ENCODE measurements around the gene RADIL.

The RADIL gene

GRCh38 chr7:4775250-4775847 lies 108.2 kb downstream of the RADIL start, which contains the start of gene AP5Z1:
TSS of gene AP5Z1 (plus strand) at chr7:4775623. CDS start at chr7:4775716, 93 bp downstream.
- Histone ChIP-seq H3K36me3 (ENCODE audit: control insufficient read depth in 2 of 2, insufficient read depth in 2 of 2, low read length in 2 of 2) (peaks cover 0 to 4% of the 10 kb centered on the region in 2 donors), H3K4me1 (ENCODE audit: control insufficient read depth in 2 of 2, insufficient read depth in 2 of 2, low read length in 2 of 2) (peaks cover 8 to 16% of the 10 kb centered on the region in 2 donors), H3K27ac (ENCODE audit: low read depth in 2 of 2, low read length in 2 of 2) (peak within 1 kb of the TSS; percentile 92 to 95)

DNA sequence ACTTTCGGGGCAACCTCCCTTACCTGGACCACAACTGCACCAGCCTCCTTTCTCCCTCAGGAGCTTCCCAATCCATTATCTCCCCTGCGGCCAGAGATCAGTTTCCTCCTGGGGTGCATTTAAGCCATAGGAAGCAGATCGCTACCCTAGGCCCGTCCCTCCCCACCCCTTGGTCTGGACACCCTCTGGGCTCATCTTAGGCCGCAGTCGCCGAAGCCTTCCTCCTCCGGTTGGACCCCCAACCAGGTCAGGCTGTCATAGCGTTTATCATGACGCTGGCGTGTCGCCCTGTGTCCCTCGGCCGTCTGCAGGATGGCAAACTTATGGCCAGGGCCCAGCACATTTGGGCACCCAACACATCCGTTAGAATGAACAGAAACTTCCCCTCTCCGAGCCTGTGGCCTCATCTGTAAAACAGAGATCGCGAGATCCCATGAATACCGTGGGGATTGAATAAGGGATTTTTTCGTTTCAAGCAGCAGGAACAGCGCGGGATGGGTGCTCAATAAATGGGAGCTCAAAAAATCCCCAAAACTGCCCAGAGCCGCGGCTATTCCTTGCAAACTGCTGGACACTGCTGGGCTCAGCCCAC lies 108.8 kb downstream of the RADIL start:
- Histone ChIP-seq H3K27me3 (ENCODE audit: control insufficient read depth in 2 of 2, insufficient read depth in 2 of 2, low read length in 2 of 2) (no peaks in the 10 kb centered on the region), H3K4me3 (ENCODE audit: low read length in 2 of 2) (peak overlapping the region; percentile 97 to 98), H3K9ac (ENCODE audit: low read depth in 1 of 2, low read length in 2 of 2) (peak overlapping the region; percentile 93 to 95), H3K27ac (ENCODE audit: low read depth in 2 of 2, low read length in 2 of 2) (peak overlapping the region; percentile 92 to 95), H3K9me3 (ENCODE audit: control insufficient read depth in 2 of 2, low read length in 2 of 2) (no peaks in the 10 kb centered on the region), H3K4me1 (ENCODE audit: control insufficient read depth in 2 of 2, insufficient read depth in 2 of 2, low read length in 2 of 2) (peaks cover 8 to 16% of the 10 kb centered on the region in 2 donors), H3K36me3 (ENCODE audit: control insufficient read depth in 2 of 2, insufficient read depth in 2 of 2, low read length in 2 of 2) (peaks cover 0 to 4% of the 10 kb centered on the region in 2 donors)

More at GRCh38 chr7:4775250-4775847, 108.2 kb downstream of the RADIL start, which contains the start of gene AP5Z1:
- Histone ChIP-seq H3K4me3 (ENCODE audit: low read length in 2 of 2) (peak within 1 kb of the TSS; percentile 97 to 98), H3K9me3 (ENCODE audit: control insufficient read depth in 2 of 2, low read length in 2 of 2) (no peaks in the 10 kb centered on the region), H3K27me3 (ENCODE audit: control insufficient read depth in 2 of 2, insufficient read depth in 2 of 2, low read length in 2 of 2) (no peaks in the 10 kb centered on the region), H3K9ac (ENCODE audit: low read depth in 1 of 2, low read length in 2 of 2) (peak within 1 kb of the TSS; percentile 93 to 95)

- Histone ChIP-seq H3K27me3 (ENCODE audit: control insufficient read depth in 2 of 2, insufficient read depth in 2 of 2, low read length in 2 of 2) (no peaks in the 10 kb centered on the region), H3K9ac (ENCODE audit: low read depth in 1 of 2, low read length in 2 of 2) (no peak overlapping the region), H3K4me1 (ENCODE audit: control insufficient read depth in 2 of 2, insufficient read depth in 2 of 2, low read length in 2 of 2) (peaks cover 8 to 16% of the 10 kb centered on the region in 2 donors), H3K36me3 (ENCODE audit: control insufficient read depth in 2 of 2, insufficient read depth in 2 of 2, low read length in 2 of 2) (peaks cover 0 to 4% of the 10 kb centered on the region in 2 donors), H3K9me3 (ENCODE audit: control insufficient read depth in 2 of 2, low read length in 2 of 2) (no peaks in the 10 kb centered on the region), H3K4me3 (ENCODE audit: low read length in 2 of 2) (peak overlapping the region; percentile 97 to 98), H3K27ac (ENCODE audit: low read depth in 2 of 2, low read length in 2 of 2) (no peak overlapping the region)
Observed at GRCh38 chr7:4774007-4774406, 109.5 kb downstream of the RADIL start.

- Histone ChIP-seq H3K27me3 (ENCODE audit: control insufficient read depth in 2 of 2, insufficient read depth in 2 of 2, low read length in 2 of 2) (no peaks in the 10 kb centered on the region), H3K9me3 (ENCODE audit: control insufficient read depth in 2 of 2, low read length in 2 of 2) (no peaks in the 10 kb centered on the region), H3K4me3 (ENCODE audit: low read length in 2 of 2) (no peak overlapping the region), H3K4me1 (ENCODE audit: control insufficient read depth in 2 of 2, insufficient read depth in 2 of 2, low read length in 2 of 2) (peaks cover 8 to 16% of the 10 kb centered on the region in 2 donors), H3K36me3 (ENCODE audit: control insufficient read depth in 2 of 2, insufficient read depth in 2 of 2, low read length in 2 of 2) (peaks cover 0 to 3% of the 10 kb centered on the region in 2 donors), H3K9ac (ENCODE audit: low read depth in 1 of 2, low read length in 2 of 2) (no peak overlapping the region), H3K27ac (ENCODE audit: low read depth in 2 of 2, low read length in 2 of 2) (no peak overlapping the region)
Observed at GRCh38 chr7:4772306-4772705, 111.2 kb downstream of the RADIL start.

GRCh38 chr7:4771737-4772136 lies 111.8 kb downstream of the RADIL start:
- H3K9ac ChIP-seq (ENCODE audit: low read depth in 1 of 2, low read length in 2 of 2): no peak overlapping the region
- H3K27me3 ChIP-seq (ENCODE audit: control insufficient read depth in 2 of 2, insufficient read depth in 2 of 2, low read length in 2 of 2): no peaks in the 10 kb centered on the region
- no peak overlapping the region for H3K4me3 ChIP-seq (ENCODE audit: low read length in 2 of 2)
- peaks cover 6 to 13% of the 10 kb centered on the region in 2 donors for H3K4me1 ChIP-seq (ENCODE audit: control insufficient read depth in 2 of 2, insufficient read depth in 2 of 2, low read length in 2 of 2)
- H3K9me3 ChIP-seq (ENCODE audit: control insufficient read depth in 2 of 2, low read length in 2 of 2): no peaks in the 10 kb centered on the region
- H3K36me3 ChIP-seq (ENCODE audit: control insufficient read depth in 2 of 2, insufficient read depth in 2 of 2, low read length in 2 of 2): peaks cover 3% of the 10 kb centered on the region in 2 donors
- no peak overlapping the region for H3K27ac ChIP-seq (ENCODE audit: low read depth in 2 of 2, low read length in 2 of 2)

GRCh38 chr7:4770886-4771285 lies 112.6 kb downstream of the RADIL start:
- Histone ChIP-seq H3K9ac (ENCODE audit: low read depth in 1 of 2, low read length in 2 of 2) (no peak overlapping the region), H3K27ac (ENCODE audit: low read depth in 2 of 2, low read length in 2 of 2) (no peak overlapping the region), H3K9me3 (ENCODE audit: control insufficient read depth in 2 of 2, low read length in 2 of 2) (no peaks in the 10 kb centered on the region), H3K4me1 (ENCODE audit: control insufficient read depth in 2 of 2, insufficient read depth in 2 of 2, low read length in 2 of 2) (peaks cover 0 to 8% of the 10 kb centered on the region in 2 donors), H3K36me3 (ENCODE audit: control insufficient read depth in 2 of 2, insufficient read depth in 2 of 2, low read length in 2 of 2) (peaks cover 3 to 5% of the 10 kb centered on the region in 2 donors), H3K4me3 (ENCODE audit: low read length in 2 of 2) (no peak overlapping the region), H3K27me3 (ENCODE audit: control insufficient read depth in 2 of 2, insufficient read depth in 2 of 2, low read length in 2 of 2) (no peaks in the 10 kb centered on the region)

DNA sequence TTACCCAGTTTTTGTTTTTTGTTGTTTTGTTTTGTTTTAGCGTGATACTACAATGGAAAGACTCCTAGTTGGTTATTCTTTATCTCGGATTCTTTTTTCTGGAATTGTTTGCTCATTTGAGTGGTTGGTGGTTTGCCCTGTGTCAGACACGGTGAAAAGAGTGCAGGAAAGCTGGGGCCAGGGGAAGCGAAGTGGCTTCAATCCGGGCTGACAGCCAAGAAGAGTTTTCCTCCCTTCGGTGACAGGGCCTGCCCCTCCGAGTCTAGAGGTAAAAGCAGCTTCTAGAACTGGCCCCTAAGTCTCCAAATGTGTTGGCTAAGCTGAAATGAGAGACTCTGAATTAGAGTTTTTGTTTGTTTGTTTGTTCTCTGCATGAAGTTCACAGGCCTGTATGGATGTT lies 113.8 kb downstream of the RADIL start:
- H3K9ac ChIP-seq (ENCODE audit: low read depth in 1 of 2, low read length in 2 of 2): no peak overlapping the region
- no peak overlapping the region for H3K27ac ChIP-seq (ENCODE audit: low read depth in 2 of 2, low read length in 2 of 2)

DNA sequence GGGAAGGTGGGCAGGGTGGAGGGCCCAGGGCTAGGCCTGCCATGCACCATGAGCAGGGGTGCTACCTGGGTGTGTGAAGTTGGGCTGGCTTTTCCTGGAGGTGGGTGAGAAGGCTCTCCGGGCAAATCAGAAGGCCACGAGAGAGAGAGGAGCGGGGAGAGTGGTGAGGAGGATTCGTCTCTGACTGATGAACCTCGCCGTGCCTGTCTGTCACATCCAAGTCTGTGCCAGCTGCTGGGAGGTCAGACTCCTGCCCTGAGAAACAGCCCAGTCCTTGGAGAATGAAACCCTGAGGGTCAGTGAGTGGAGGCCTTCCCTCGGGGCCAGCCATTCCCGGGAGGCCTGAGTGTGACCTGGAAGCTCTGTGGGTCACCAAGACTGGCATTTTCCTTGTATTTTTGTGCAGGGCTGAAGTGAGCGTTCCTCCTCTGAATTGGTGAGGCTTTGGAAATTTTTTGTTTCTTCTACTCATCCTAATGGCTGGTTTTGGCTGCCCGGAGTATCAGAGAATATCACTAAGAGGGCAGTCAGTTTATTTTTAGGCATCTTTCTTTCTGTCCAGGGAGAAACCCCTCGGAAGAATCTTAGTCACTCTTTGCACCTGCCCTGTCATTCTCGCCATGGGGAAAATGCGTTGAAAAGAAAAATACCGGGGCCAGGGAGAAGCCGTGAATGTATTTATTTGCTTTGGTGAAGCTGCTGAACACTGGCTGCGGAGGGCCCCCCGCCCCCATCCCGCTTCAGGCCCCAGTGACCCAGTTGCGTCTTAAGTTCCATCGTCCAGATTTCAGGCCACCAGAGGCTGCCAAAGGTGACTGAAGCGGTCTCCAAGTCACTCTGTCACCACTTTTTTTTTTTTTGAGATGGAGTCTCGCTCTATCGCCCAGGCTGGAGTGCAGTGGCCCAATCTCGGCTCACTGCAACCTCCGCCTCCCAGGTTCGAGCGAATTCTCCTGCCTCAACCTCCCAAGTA lies 114.6 kb downstream of the RADIL start:
- H3K27ac ChIP-seq (ENCODE audit: low read depth in 2 of 2, low read length in 2 of 2): peak overlapping the region in 1 of 2 donors; percentile 43
- H3K9ac ChIP-seq (ENCODE audit: low read depth in 1 of 2, low read length in 2 of 2): no peak overlapping the region
- H3K27me3 ChIP-seq (ENCODE audit: control insufficient read depth in 2 of 2, insufficient read depth in 2 of 2, low read length in 2 of 2): no peaks in the 10 kb centered on the region
- peaks cover 8 to 13% of the 10 kb centered on the region in 2 donors for H3K36me3 ChIP-seq (ENCODE audit: control insufficient read depth in 2 of 2, insufficient read depth in 2 of 2, low read length in 2 of 2)
- no peak overlapping the region for H3K4me3 ChIP-seq (ENCODE audit: low read length in 2 of 2)
- H3K9me3 ChIP-seq (ENCODE audit: control insufficient read depth in 2 of 2, low read length in 2 of 2): no peaks in the 10 kb centered on the region
- H3K4me1 ChIP-seq (ENCODE audit: control insufficient read depth in 2 of 2, insufficient read depth in 2 of 2, low read length in 2 of 2): no peaks in the 10 kb centered on the region

More for the DNA sequence above, 113.8 kb downstream of the RADIL start:
- Histone ChIP-seq H3K4me3 (ENCODE audit: low read length in 2 of 2) (no peak overlapping the region), H3K27me3 (ENCODE audit: control insufficient read depth in 2 of 2, insufficient read depth in 2 of 2, low read length in 2 of 2) (no peaks in the 10 kb centered on the region), H3K9me3 (ENCODE audit: control insufficient read depth in 2 of 2, low read length in 2 of 2) (no peaks in the 10 kb centered on the region), H3K36me3 (ENCODE audit: control insufficient read depth in 2 of 2, insufficient read depth in 2 of 2, low read length in 2 of 2) (peaks cover 5 to 8% of the 10 kb centered on the region in 2 donors), H3K4me1 (ENCODE audit: control insufficient read depth in 2 of 2, insufficient read depth in 2 of 2, low read length in 2 of 2) (peaks cover 0 to 7% of the 10 kb centered on the region in 2 donors)

DNA sequence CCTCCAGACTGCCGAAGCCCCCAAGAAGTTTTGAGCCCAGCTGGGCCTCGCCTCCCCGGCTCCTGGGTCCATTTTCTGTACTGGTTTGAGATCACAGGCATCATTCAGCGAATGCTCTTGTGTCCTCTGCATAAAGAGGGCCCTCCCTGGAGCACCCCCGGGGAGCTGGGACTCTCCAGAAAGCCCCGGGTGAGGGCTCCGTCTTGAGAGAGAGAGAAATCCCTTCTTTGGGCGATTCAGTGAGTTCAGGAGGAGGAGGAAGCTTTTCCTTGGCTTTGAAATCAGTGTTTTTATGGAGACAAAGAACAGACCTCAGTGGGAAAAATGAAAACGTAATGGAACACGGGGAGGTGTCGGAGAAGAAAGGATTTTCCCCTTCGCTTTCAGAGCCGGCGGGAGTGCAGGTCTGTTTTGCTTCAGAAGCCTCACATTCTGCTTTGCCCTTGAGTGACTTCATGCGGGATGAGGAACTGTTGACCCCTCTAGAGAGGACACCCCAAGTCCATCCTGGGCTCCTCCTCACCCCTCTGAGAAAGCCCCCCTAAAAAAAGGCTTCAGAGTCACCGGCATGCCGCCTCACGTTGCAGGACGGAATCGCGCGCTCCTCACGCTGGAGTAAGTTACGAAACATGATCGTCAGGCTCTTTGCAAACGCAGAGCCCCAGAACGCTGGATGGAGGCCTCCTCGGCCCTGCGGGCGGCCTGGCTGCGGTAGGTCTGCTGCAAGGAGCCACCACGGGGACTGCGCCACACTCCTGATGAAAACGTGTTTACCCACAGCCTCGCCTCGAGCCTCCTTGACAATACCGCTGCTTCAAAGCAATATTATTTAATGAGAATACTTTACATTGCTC lies 116.6 kb downstream of the RADIL start:
- peak overlapping the region in 1 of 2 donors; percentile 24 for H3K9ac ChIP-seq (ENCODE audit: low read depth in 1 of 2, low read length in 2 of 2)
- H3K4me1 ChIP-seq (ENCODE audit: control insufficient read depth in 2 of 2, insufficient read depth in 2 of 2, low read length in 2 of 2): no peaks in the 10 kb centered on the region
- no peak overlapping the region for H3K4me3 ChIP-seq (ENCODE audit: low read length in 2 of 2)
- no peaks in the 10 kb centered on the region for H3K9me3 ChIP-seq (ENCODE audit: control insufficient read depth in 2 of 2, low read length in 2 of 2)
- peak overlapping the region in 1 of 2 donors; percentile 57 for H3K27ac ChIP-seq (ENCODE audit: low read depth in 2 of 2, low read length in 2 of 2)
- H3K36me3 ChIP-seq (ENCODE audit: control insufficient read depth in 2 of 2, insufficient read depth in 2 of 2, low read length in 2 of 2): peaks cover 21 to 28% of the 10 kb centered on the region in 2 donors
- H3K27me3 ChIP-seq (ENCODE audit: control insufficient read depth in 2 of 2, insufficient read depth in 2 of 2, low read length in 2 of 2): no peaks in the 10 kb centered on the region

All from mucosa of rectum (tissue), 2 donors.